Measurements from ENCODE around the gene FRY.

FRY gene

GRCh38 chr13:32202268-32202667 lies 170.7 kb downstream of the FRY start:
- ATAC-seq = no peak
- TF ChIP-seq ESRRG (CRISPR knock-in tag; IDR thresholded peaks at IDR 0.05) = no peak
- TF ChIP-seq ZFP3 (CRISPR knock-in tag; IDR thresholded peaks at IDR 0.05) = no peak
- TF ChIP-seq, protein P1, sequence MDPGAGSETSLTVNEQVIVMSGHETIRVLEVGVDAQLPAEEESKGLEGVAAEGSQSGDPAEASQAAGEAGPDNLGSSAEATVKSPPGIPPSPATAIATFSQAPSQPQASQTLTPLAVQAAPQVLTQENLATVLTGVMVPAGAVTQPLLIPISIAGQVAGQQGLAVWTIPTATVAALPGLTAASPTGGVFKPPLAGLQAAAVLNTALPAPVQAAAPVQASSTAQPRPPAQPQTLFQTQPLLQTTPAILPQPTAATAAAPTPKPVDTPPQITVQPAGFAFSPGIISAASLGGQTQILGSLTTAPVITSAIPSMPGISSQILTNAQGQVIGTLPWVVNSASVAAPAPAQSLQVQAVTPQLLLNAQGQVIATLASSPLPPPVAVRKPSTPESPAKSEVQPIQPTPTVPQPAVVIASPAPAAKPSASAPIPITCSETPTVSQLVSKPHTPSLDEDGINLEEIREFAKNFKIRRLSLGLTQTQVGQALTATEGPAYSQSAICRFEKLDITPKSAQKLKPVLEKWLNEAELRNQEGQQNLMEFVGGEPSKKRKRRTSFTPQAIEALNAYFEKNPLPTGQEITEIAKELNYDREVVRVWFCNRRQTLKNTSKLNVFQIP (CRISPR knock-in tag; IDR thresholded peaks at IDR 0.05; ENCODE audit: borderline replicate concordance, low read depth) = no peak
- TF ChIP-seq, protein P2, sequence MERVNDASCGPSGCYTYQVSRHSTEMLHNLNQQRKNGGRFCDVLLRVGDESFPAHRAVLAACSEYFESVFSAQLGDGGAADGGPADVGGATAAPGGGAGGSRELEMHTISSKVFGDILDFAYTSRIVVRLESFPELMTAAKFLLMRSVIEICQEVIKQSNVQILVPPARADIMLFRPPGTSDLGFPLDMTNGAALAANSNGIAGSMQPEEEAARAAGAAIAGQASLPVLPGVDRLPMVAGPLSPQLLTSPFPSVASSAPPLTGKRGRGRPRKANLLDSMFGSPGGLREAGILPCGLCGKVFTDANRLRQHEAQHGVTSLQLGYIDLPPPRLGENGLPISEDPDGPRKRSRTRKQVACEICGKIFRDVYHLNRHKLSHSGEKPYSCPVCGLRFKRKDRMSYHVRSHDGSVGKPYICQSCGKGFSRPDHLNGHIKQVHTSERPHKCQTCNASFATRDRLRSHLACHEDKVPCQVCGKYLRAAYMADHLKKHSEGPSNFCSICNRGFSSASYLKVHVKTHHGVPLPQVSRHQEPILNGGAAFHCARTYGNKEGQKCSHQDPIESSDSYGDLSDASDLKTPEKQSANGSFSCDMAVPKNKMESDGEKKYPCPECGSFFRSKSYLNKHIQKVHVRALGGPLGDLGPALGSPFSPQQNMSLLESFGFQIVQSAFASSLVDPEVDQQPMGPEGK (CRISPR knock-in tag; IDR thresholded peaks at IDR 0.05; ENCODE audit: borderline replicate concordance) = no peak
- TF ChIP-seq SNAI2 (CRISPR knock-in tag; IDR thresholded peaks at IDR 0.05) = no peak
- TF ChIP-seq ARNTL (CRISPR knock-in tag; IDR thresholded peaks at IDR 0.05; ENCODE audit: borderline replicate concordance, low read depth) = no peak

- TF ChIP-seq ZNF70 (CRISPR knock-in tag; IDR thresholded peaks at IDR 0.05) = no peak
- TF ChIP-seq ISL1 (CRISPR knock-in tag; IDR thresholded peaks at IDR 0.05) = no peak
- no peak for TF ChIP-seq ZNF8 (CRISPR knock-in tag; IDR thresholded peaks at IDR 0.05)
- TF ChIP-seq, protein P2 (CRISPR knock-in tag; IDR thresholded peaks at IDR 0.05; ENCODE audit: borderline replicate concordance) = no peak
- TF ChIP-seq, protein P3, sequence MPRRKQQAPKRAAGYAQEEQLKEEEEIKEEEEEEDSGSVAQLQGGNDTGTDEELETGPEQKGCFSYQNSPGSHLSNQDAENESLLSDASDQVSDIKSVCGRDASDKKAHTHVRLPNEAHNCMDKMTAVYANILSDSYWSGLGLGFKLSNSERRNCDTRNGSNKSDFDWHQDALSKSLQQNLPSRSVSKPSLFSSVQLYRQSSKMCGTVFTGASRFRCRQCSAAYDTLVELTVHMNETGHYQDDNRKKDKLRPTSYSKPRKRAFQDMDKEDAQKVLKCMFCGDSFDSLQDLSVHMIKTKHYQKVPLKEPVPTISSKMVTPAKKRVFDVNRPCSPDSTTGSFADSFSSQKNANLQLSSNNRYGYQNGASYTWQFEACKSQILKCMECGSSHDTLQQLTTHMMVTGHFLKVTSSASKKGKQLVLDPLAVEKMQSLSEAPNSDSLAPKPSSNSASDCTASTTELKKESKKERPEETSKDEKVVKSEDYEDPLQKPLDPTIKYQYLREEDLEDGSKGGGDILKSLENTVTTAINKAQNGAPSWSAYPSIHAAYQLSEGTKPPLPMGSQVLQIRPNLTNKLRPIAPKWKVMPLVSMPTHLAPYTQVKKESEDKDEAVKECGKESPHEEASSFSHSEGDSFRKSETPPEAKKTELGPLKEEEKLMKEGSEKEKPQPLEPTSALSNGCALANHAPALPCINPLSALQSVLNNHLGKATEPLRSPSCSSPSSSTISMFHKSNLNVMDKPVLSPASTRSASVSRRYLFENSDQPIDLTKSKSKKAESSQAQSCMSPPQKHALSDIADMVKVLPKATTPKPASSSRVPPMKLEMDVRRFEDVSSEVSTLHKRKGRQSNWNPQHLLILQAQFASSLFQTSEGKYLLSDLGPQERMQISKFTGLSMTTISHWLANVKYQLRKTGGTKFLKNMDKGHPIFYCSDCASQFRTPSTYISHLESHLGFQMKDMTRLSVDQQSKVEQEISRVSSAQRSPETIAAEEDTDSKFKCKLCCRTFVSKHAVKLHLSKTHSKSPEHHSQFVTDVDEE (CRISPR knock-in tag; IDR thresholded peaks at IDR 0.05) = no peak
- no peak for TF ChIP-seq CSDC2 (CRISPR knock-in tag; IDR thresholded peaks at IDR 0.05)
- TF ChIP-seq GLIS3 (CRISPR knock-in tag; IDR thresholded peaks at IDR 0.05) = no peak
- no peak for TF ChIP-seq CREB5 (CRISPR knock-in tag; IDR thresholded peaks at IDR 0.05; ENCODE audit: low read depth)
- no peak for TF ChIP-seq ESRRG (CRISPR knock-in tag; IDR thresholded peaks at IDR 0.05)
- no peak for TF ChIP-seq OSR1 (CRISPR knock-in tag; IDR thresholded peaks at IDR 0.05)
- no peak for TF ChIP-seq PPARA (CRISPR knock-in tag; IDR thresholded peaks at IDR 0.05; ENCODE audit: borderline replicate concordance)
- ATAC-seq = no peak
These were observed 171.6 kb downstream of the FRY start for GRCh38 chr13:32203221-32203620.

GRCh38 chr13:32203736-32204135 lies 172.2 kb downstream of the FRY start:
- ATAC-seq = no peak
- TF ChIP-seq CSRNP3 (CRISPR knock-in tag; IDR thresholded peaks at IDR 0.05) (no peak), ESRRG (CRISPR knock-in tag; IDR thresholded peaks at IDR 0.05) (no peak), SNAI2 (CRISPR knock-in tag; IDR thresholded peaks at IDR 0.05) (no peak), ZC3H10 (CRISPR knock-in tag; IDR thresholded peaks at IDR 0.05) (no peak), OSR1 (CRISPR knock-in tag; IDR thresholded peaks at IDR 0.05) (no peak), CSDC2 (CRISPR knock-in tag; IDR thresholded peaks at IDR 0.05) (no peak), PPARA (CRISPR knock-in tag; IDR thresholded peaks at IDR 0.05; ENCODE audit: borderline replicate concordance) (no peak)

All from SK-N-SH treated with all-trans-retinoic acid at 6 μM for 48 hours (cell line).